ENCODE results near the gene CCDC85A. TPM values are rescaled to one million over a fixed set of nuclear protein-coding genes. Genes with fewer than 3 reads are reported as not detected.

CCDC85A gene
- total and polyA plus RNA-seq, 9 donors: 0.17 to 6.8 (median 0.65) TPM

DNA sequence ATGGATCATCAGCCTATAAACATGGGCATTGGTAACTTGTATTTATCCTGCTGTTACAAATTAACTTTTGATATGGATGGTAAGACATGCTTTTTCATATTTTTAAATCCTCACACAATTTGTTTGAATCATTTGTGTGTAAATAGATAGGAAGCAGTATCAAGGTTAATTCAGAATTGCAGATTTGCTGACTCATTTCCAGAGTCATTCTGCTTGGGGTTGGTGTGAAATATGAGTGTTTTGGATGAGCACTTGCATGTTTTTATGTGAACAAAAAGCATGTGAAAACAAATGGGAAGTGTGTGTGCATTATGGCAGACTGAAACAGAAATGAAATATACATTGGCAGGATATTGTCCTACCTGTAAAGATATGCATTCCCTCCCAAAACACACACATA, 11.8 kb downstream of the CCDC85A start:
- no peak overlapping the region for H3K4me3 ChIP-seq
- intact Hi-C loops (cut with DNase I): no loop called here
- no peaks in the 10 kb centered on the region for H3K36me3 ChIP-seq
- no peaks in the 10 kb centered on the region for H3K4me1 ChIP-seq (ENCODE audit: insufficient read depth)
- H3K27me3 ChIP-seq: no peaks in the 10 kb centered on the region
- TF ChIP-seq EP300 (IDR thresholded peaks at IDR 0.05): no peak
- TF ChIP-seq POLR2A (IDR thresholded peaks at IDR 0.05): no peak
- TF ChIP-seq CTCF (IDR thresholded peaks at IDR 0.05): no peak
- no peak for DNase-seq
- H3K9me3 ChIP-seq: no peaks in the 10 kb centered on the region
- no peak overlapping the region for H3K27ac ChIP-seq

GRCh38 chr2:56197816-56198215, 14.0 kb downstream of the CCDC85A start:
- intact Hi-C loops (cut with DNase I): no loop called here
- WGBS, 3 donors: 78 to 83% (median 82%) methylated on average over 7 of the region's 7 CpGs
- no peaks in the 10 kb centered on the region for H3K9me3 ChIP-seq
- H3K27me3 ChIP-seq: no peaks in the 10 kb centered on the region
- no peak overlapping the region for H3K4me3 ChIP-seq
- H3K36me3 ChIP-seq: no peaks in the 10 kb centered on the region
- H3K4me1 ChIP-seq (ENCODE audit: insufficient read depth): no peaks in the 10 kb centered on the region
- TF ChIP-seq POLR2A (IDR thresholded peaks at IDR 0.05) (no peak), CTCF (IDR thresholded peaks at IDR 0.05) (no peak), EP300 (IDR thresholded peaks at IDR 0.05) (no peak)
- no peak overlapping the region for H3K27ac ChIP-seq
- no peak for DNase-seq

DNA sequence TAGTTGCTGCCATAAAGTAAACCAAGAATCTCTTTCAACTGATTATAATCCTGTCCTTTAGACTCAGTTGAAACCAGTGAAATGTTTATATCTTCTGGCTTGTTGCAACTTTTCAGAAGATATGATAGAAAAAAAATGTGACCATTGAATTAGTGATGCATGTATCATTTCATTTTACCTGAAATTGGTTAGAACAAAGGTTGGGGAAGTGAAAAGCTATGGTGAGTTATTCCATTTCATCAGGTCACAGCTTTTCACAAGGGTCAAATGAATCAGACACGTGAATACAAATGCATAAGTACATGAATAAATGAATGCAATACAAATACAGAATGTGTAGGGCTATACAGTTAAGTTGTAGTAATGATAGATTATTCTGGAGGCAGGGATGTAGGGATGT, 15.1 kb downstream of the CCDC85A start:
- 75 to 85% (median 78%) methylated on average over 1 of the region's 1 CpG for WGBS, 3 donors
- no peak overlapping the region for H3K27ac ChIP-seq
- intact Hi-C loops (cut with DNase I): no loop called here
- H3K4me1 ChIP-seq (ENCODE audit: insufficient read depth): no peaks in the 10 kb centered on the region
- H3K27me3 ChIP-seq: no peaks in the 10 kb centered on the region
- no peaks in the 10 kb centered on the region for H3K9me3 ChIP-seq
- no peak for DNase-seq
- TF ChIP-seq POLR2A (IDR thresholded peaks at IDR 0.05) (no peak), CTCF (IDR thresholded peaks at IDR 0.05) (no peak), EP300 (IDR thresholded peaks at IDR 0.05) (no peak)
- no peaks in the 10 kb centered on the region for H3K36me3 ChIP-seq
- no peak overlapping the region for H3K4me3 ChIP-seq

DNA sequence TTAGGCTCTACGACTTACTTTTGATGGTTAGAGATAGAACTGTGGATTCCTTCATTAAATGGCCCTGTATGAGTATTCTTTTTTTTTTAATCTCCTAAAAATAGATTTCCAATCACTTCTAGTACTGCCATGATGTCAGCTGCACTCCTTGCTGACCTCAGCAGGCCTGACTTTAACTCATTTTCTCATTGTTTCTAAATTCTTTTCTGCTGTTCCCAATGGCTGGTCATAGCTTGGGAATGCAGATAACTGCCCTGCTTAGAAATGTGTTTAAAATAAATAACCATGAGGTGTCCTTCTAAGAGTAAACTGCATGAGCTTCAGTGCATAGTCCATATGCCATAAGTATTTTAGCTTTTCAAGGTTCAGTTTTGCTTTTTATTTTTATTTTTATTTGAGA, 15.7 kb downstream of the CCDC85A start:
- Histone ChIP-seq H3K27ac (no peak overlapping the region), H3K4me1 (ENCODE audit: insufficient read depth) (no peaks in the 10 kb centered on the region), H3K4me3 (no peak overlapping the region), H3K9me3 (no peaks in the 10 kb centered on the region), H3K36me3 (no peaks in the 10 kb centered on the region), H3K27me3 (no peaks in the 10 kb centered on the region)
- 43 to 72% (median 56%) methylated on average over 1 of the region's 1 CpG for WGBS, 3 donors
- no peak for DNase-seq
- intact Hi-C loops (cut with DNase I): no loop called here
- TF ChIP-seq CTCF (IDR thresholded peaks at IDR 0.05) (no peak), EP300 (IDR thresholded peaks at IDR 0.05) (no peak), POLR2A (IDR thresholded peaks at IDR 0.05) (no peak)

Measured in ovary (tissue), 9 donors.